HG03045 (cell line): Measurements from ENCODE around the gene SLC39A5.

Source experiments
- ATAC-seq: cut with Tn5 transposase; IDR thresholded peaks from one replicate; pipeline ENCODE4 v1.9.1; 2021; ENCODE audit warnings: mild to moderate bottlenecking, moderate library complexity; ENCODE audit not compliant: unreplicated experiment

The SLC39A5 gene

DNA sequence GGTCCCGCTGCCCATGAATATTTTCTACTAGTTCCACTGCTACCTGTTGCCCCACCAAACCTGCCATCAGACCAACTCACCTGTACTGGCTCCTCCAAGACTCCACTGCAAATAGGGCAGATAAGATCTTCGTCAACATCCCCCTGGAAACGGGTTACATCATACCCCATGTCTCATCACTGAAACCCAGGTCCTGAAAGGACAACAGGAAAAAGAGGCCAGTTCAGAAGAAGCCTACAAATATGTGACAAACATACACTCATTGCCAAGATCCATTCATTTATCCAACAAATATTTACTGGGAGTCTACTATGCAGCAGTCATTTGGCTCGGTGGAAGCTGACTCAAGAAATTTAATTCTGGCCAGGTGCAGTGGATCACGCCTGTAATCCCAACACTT lies 16.0 kb upstream of the SLC39A5 start:
- ATAC-seq: no peak

DNA sequence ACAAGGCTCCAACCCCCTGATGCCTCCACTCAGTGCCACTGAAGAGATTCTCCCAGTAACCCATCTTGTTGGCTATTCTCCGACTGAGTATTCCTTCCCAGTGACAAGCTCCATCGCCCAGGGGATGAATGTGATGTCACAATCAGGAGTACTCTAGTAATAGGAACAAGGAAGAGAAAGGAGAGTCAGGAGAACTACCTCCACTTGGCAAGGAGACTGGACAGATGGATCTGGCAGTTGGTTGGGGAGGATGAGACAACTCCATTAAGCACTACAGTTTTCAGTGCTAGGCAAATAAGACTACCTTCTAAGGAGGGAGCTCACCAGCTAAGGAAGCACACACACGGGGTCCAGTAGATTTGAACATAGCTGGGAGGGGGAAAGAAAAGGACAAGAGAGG lies 13.4 kb upstream of the SLC39A5 start:
- no peak for ATAC-seq

- no peak for ATAC-seq
Measured at GRCh38 chr12:56219840-56220239, 10.0 kb upstream of the SLC39A5 start.

DNA sequence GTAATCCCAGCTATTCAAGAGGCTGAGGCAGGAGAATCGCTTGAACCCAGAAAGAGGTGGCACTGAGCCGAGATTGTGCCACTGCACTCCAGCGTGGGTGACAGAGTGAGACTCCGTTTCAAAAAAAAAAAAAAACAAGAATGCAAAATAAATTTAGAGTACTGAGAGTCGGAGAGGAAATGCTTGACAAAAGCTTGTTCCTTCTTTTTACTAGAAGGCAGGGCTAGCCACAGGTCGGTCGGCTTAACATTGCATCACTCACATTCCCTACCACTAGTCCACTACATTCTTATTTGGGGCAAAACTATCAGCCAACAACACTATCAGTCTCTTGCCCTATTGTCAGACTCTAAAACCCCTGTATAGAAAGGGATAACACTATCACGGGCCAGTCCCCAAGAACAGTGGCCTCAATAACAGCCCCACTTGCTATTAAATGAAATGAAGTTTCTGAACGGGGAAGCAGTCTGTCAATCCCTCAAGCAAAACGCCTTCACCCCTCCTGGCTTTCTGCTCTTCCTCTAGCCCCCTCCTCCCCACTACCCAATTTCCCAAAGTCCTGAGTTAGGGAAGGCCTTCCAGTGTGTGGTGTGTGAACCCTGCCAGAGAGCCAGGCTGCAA lies 9.1 kb upstream of the SLC39A5 start:
- ATAC-seq: no peak

GRCh38 chr12:56221232-56221756 lies 8.6 kb upstream of the SLC39A5 start:
- peak; percentile 32 for ATAC-seq

DNA sequence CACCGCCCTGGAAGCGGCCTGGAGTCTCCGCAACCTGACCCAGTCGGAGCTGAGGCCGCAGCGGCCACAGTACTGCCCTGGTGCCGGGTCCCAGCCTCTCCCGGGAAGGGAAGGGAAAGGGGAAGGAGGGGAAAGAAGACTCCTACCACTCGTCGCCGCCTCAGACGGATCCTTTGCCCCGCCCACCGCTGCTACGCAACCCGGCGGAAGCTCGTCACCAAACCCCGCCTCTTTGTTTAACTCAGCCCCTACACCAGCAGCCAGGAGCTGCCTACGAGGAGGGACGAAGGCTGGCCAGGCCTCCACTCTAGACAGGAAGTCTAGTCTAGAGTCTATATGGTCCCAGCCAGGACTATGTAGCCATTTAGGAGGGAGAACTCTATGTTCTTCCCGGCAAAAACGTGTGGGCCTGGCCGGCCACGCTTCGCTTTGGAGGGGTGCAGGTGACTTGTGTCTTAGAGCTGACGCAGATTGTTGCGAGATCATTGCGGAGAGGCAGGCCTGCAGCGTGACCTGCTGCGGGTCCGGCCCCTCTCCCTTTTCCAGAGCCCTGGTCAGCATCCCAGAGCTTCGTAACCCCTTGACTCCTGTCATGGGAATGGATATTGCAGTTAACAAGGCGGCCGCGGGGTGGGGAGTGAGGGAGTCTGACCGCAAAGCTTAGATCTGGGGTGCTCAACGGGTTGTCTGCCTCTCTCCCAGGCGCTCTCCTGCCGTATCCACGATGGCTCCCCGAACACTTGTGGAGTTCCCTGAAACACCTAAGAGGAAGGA lies 7.9 kb upstream of the SLC39A5 start, which contains the start of gene RNF41:
Gene RNF41 (minus strand): TSS at position 166 of the 774 bp plus-strand sequence. CDS start 7,875 bp downstream, outside the sequence.
- peak; percentile 74 for ATAC-seq

- ATAC-seq: no peak
Measured at GRCh38 chr12:56222531-56222895, 7.3 kb upstream of the SLC39A5 start.

GRCh38 chr12:56223571-56224101 lies 6.2 kb upstream of the SLC39A5 start:
- ATAC-seq: no peak

DNA sequence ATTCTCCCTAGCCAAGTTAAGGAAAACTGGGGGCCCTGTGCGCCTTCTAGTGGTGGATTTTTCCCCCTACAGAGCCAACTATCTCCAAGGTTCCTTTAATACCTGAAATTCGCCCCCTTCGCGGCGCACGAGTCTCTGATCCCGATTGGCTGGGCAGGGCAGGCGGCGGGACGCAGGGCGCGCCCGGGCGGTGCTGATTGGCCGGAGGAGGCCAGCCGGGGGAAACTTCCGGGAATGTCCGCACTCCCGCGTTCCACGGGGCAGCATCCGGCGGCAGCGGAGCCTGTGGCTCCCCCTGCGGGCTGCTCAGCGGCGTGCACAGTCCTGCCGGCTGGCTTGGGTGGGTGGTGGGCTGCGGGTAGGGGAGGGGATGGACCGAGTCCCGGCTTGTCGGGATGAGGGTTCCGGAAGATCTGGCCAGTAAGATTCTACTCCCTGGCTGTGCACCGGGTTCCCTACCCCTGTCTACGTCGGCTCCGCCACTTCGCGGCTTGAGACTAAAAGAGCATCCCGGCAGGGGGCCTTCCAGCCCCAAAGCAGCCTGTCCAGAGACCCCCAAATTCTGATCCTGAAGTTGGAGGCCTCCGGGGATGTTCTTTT lies 5.6 kb upstream of the SLC39A5 start, which contains the start of gene NABP2:
Gene NABP2 (plus strand): TSS at position 241 of the 600 bp plus-strand sequence. CDS start 515 bp downstream, outside the sequence.
- ATAC-seq: peak; percentile 70

GRCh38 chr12:56224954-56225353 lies 4.9 kb upstream of the SLC39A5 start:
- no peak for ATAC-seq

GRCh38 chr12:56229082-56229481 lies 769 bp upstream of the SLC39A5 start:
- ATAC-seq: no peak

GRCh38 chr12:56230432-56231183 lies 757 bp downstream of the SLC39A5 start:
- ATAC-seq: no peak

DNA sequence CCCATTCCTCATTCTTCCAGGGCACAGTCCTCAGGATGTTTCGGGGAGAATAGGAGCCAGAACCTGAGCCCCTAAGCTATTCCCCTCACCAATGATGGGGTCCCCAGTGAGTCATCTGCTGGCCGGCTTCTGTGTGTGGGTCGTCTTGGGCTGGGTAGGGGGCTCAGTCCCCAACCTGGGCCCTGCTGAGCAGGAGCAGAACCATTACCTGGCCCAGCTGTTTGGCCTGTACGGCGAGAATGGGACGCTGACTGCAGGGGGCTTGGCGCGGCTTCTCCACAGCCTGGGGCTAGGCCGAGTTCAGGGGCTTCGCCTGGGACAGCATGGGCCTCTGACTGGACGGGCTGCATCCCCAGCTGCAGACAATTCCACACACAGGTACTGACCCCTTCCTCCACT lies 1.3 kb downstream of the SLC39A5 start:
- ATAC-seq: no peak

GRCh38 chr12:56234746-56235436 lies 5.0 kb downstream of the SLC39A5 start:
- no peak for ATAC-seq

GRCh38 chr12:56236091-56236490 lies 6.2 kb downstream of the SLC39A5 start:
- no peak for ATAC-seq

DNA sequence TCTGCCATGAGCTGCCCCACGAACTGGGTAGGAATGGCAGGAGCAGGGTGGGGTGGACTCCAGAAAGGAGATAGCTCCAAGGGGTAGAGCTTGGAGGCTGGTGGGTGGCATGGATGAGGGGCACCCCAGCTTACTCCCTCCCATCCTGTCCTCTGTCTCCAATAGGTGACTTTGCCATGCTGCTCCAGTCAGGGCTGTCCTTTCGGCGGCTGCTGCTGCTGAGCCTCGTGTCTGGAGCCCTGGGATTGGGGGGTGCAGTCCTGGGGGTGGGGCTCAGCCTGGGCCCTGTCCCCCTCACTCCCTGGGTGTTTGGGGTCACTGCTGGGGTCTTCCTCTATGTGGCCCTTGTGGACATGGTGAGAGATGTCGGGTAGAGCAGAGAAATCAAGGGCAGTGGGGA lies 7.1 kb downstream of the SLC39A5 start:
- ATAC-seq: no peak

DNA sequence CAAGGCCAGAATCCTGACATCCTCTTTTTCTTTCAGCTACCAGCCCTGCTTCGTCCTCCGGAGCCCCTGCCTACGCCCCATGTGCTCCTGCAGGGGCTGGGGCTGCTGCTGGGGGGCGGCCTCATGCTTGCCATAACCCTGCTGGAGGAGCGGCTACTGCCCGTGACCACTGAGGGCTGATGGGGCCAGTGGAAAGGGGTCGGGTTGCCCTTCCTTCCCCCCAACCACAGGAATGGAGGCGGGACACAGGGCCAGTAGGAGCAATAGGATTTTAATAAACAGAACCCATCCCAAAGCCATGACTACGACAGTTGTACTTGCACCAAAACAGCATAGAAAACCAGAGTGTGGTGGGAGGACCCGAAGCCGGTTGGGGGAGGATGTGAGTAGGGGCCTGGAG lies 7.7 kb downstream of the SLC39A5 start:
- no peak for ATAC-seq

- ATAC-seq: no peak
Measured at GRCh38 chr12:56241424-56242303, 11.8 kb downstream of the SLC39A5 start.

- no peak for ATAC-seq
Measured at GRCh38 chr12:56242986-56243385, 13.1 kb downstream of the SLC39A5 start.
